Uterus (tissue), 4 donors: Measurements from ENCODE around the gene CSPG4. TPM values are rescaled to one million over a fixed set of nuclear protein-coding genes. Genes with fewer than 3 reads are reported as not detected.
"Not testable (repeated sequence)": the region's sequence is repeated elsewhere in the genome, so short reads cannot be mapped to it uniquely, and the experiment has no call there.

Experiments
- DNase-seq, 2 donors: peaks; one replicate each; pipeline ENCODE4 v3.0.0-alpha.2; 2019 to 2020
- H3K27ac ChIP-seq, 2 donors: fragments of 200-600 bp; sonication (generic); 1 replicate in 1 of 2; 2 replicates in 1 of 2; pipeline ENCODE4 v1.5.1; 2016 to 2018
- H3K27me3 ChIP-seq, 2 donors: fragments of 200-600 bp; sonication (generic); one replicate each; pipeline ENCODE4 v1.5.1; 2018 to 2019; ENCODE audit warnings: control low read depth in 1 of 2
- H3K36me3 ChIP-seq, 2 donors: fragments of 200-600 bp; sonication (generic); one replicate each; pipeline ENCODE4 v1.5.1; 2019; ENCODE audit warnings: control low read depth in 1 of 2
- H3K4me1 ChIP-seq, 2 donors: fragments of 200-600 bp; sonication (generic); one replicate each; pipeline ENCODE4 v1.5.1; 2018 to 2019; ENCODE audit warnings: control low read depth in 1 of 2
- H3K4me3 ChIP-seq, 2 donors: fragments of 200-600 bp; sonication (generic); 1 replicate in 1 of 2; 2 replicates in 1 of 2; pipeline ENCODE4 v1.5.1; 2018 to 2019; ENCODE audit warnings: mild to moderate bottlenecking in 1 of 2
- H3K9me3 ChIP-seq, 2 donors: fragments of 200-600 bp; sonication (generic); one replicate each; pipeline ENCODE4 v1.5.1; 2019; ENCODE audit warnings: control low read depth in 1 of 2
- CTCF ChIP-seq, 4 experiments: fragments of 200-600 bp in 2 of 4; fragments of 450-650 bp in 2 of 4; sonication (generic) in 2 of 4; IDR thresholded peaks; one replicate each; pipeline ENCODE4 v1.5.1; 2016 to 2019; ENCODE audit warnings: antibody characterized with exemption in 4 of 4, mild to moderate bottlenecking in 2 of 4, moderate library complexity in 1 of 4
- POLR2A ChIP-seq, 2 donors: fragments of 450-650 bp; IDR thresholded peaks; one replicate each; pipeline ENCODE4 v1.6.1; 2016; ENCODE audit warnings: antibody characterized with exemption in 2 of 2, mild to moderate bottlenecking in 1 of 2, moderate library complexity in 1 of 2
- intact Hi-C: fragments of 100-400 bp; cut with DNase I; formaldehyde crosslinking; loops from one replicate; pipeline ENCODE4 v1.15.1; 2023; ENCODE audit warnings: low total_unique reads
- total RNA-seq, 4 donors: library from RNA; depleted of rRNA in 3 of 4; stranded (reverse); fragments of >200 nt in 3 of 4; gene quantifications; one replicate each; pipeline versions ENCODE4 v1.1.0 to v1.2.4, GENCODE V29; 2014 to 2023
- donor health status: DM: yes; HTN: yes; CAD: no.

The CSPG4 gene
- total RNA-seq, 4 donors from 2014 or later, result 10.3 to 62.4 (median 46.7) TPM

DNA sequence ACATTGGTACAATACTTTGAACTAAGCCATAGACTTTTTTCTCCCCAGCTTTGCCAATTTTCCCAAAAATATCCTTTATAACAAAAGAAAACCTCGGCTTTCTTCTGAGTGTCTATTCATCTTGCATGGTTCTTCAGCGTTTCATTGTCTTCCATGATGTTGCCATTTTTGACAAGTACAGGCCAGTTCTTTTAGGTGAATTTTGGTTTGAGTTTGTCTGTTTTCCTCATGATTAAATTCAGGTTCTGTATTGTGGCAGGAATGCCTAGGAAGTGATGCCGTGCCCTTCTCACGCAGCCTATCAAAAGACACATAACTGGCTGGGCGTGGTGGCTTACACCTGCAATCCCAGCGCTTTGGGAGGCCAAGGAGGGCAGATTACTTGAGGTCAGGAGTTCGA is 7.6 kb upstream of the CSPG4 start:
- Histone ChIP-seq H3K4me3 (no peak overlapping the region), H3K27me3 (no peaks in the 10 kb centered on the region), H3K9me3 (no peaks in the 10 kb centered on the region), H3K27ac (no peak overlapping the region), H3K36me3 (no peaks in the 10 kb centered on the region), H3K4me1 (peaks cover 0 to 12% of the 10 kb centered on the region in 2 donors)
- no peak for TF ChIP-seq CTCF (IDR thresholded peaks at IDR 0.05)
- intact Hi-C loops, result no loop called here
- DNase-seq, result no peak

DNA sequence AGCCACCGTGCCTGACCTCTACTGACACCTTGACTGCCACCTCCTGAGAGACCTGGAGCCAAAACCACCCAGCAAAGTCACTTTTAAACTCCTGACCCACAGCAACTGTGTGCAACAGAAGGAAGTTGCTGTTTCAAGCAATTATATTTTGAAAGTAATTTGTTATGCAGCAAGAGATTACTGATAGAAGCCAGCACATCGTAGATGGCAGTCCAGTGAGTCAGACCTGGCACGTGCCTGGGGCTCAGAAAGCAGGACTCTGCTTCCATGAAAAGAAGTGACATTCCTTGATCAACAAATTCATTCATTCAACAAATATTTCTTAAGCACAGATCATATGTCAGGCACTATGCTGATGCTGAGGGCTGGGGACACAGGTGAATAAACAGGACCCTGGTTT is 5.7 kb upstream of the CSPG4 start:
- H3K27me3 ChIP-seq, result no peaks in the 10 kb centered on the region
- peak overlapping the region; percentile 49 to 75 for H3K27ac ChIP-seq
- no peaks in the 10 kb centered on the region for H3K9me3 ChIP-seq
- peak in 1 of 2 donors; percentile 73 for DNase-seq
- H3K4me1 ChIP-seq, result peaks cover 0 to 5% of the 10 kb centered on the region in 2 donors
- no peaks in the 10 kb centered on the region for H3K36me3 ChIP-seq
- intact Hi-C loops, result no loop called here
- H3K4me3 ChIP-seq, result no peak overlapping the region
- TF ChIP-seq CTCF (IDR thresholded peaks at IDR 0.05), result no peak
- no peak for TF ChIP-seq POLR2A (IDR thresholded peaks at IDR 0.05)

DNA sequence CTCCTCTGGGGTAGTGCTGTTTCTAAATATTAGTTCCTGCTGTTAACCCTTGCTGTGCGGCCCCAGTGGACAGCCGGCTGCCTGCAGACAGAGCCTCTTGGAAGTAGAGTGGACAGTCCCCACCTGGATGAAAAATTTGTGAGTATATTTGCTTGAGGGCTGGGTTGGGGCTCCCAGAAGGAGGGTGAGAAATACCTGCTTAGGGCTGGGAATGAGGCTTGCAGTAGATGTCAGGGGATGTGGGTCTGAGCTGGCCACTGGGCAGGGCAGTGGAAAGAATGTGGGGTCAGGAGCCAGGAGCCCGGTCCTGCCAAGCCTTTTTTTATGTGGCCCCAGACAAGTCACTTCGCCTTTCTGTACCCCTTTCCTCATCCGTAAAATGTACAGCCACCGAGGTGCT is 4.4 kb upstream of the CSPG4 start:
- H3K27ac ChIP-seq, result peak overlapping the region in 1 of 2 donors; percentile 45
- DNase-seq, H3K9me3 ChIP-seq, H3K36me3 ChIP-seq, H3K27me3 ChIP-seq, H3K4me3 ChIP-seq, H3K4me1 ChIP-seq, intact Hi-C loops: not testable (repeated sequence)

GRCh38 chr15:75716249-75716950 is 3.8 kb upstream of the CSPG4 start:
- intact Hi-C loops, H3K27me3 ChIP-seq, H3K9me3 ChIP-seq, H3K4me3 ChIP-seq, DNase-seq, H3K4me1 ChIP-seq, H3K36me3 ChIP-seq: not testable (repeated sequence)
- peak overlapping the region in 1 of 2 donors; percentile 45 for H3K27ac ChIP-seq

- H3K4me1 ChIP-seq, H3K36me3 ChIP-seq, intact Hi-C loops, DNase-seq, H3K4me3 ChIP-seq, H3K9me3 ChIP-seq, H3K27me3 ChIP-seq: not testable (repeated sequence)
- peak overlapping the region in 1 of 2 donors; percentile 52 for H3K27ac ChIP-seq
Measured at GRCh38 chr15:75715312-75715832, 2.7 kb upstream of the CSPG4 start.

DNA sequence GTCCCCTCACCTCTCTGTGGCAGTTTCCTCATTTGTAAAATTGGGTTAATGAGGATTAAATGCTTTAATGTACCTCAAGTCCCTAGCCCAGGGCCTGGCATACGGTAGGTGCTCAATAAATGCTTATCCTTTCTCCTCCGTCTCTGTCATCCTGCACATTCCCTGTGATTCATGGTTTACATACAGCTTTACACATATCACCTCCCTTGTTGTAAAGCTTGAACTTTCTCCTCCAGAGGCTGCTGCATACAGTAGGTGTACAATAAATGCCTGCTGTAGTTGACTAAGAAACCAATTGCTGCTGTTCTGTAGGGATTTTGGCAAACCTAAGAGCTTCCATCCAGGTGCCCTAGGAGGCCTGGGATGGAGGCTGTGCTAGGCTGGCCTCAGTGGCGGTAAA is 1.5 kb upstream of the CSPG4 start:
- TF ChIP-seq POLR2A (IDR thresholded peaks at IDR 0.05) (no peak), CTCF (IDR thresholded peaks at IDR 0.05) (no peak)
- intact Hi-C loops, result no loop called here
- Histone ChIP-seq H3K4me1 (peaks cover 0 to 5% of the 10 kb centered on the region in 2 donors), H3K36me3 (no peaks in the 10 kb centered on the region), H3K4me3 (no peak overlapping the region), H3K27ac (no peak overlapping the region), H3K27me3 (no peaks in the 10 kb centered on the region), H3K9me3 (no peaks in the 10 kb centered on the region)
- no peak for DNase-seq
